K562 (cell line): ENCODE data around the gene PTBP3. TPM values are rescaled to one million over a fixed set of nuclear protein-coding genes. Genes with fewer than 3 reads are reported as not detected.

Experiments
- BACH1 ChIP-seq: fragments of 200-800 bp; sonication (Bioruptor generic); IDR thresholded peaks from 2 replicates; pipeline ENCODE4 v1.6.1; 2016; ENCODE audit warnings: missing genetic modification characterization, missing compliant biosample characterization
- ELF1 ChIP-seq: fragments of 200-800 bp; sonication (Bioruptor generic); IDR thresholded peaks from 2 replicates; pipeline ENCODE4 v1.6.1; 2016; ENCODE audit warnings: missing genetic modification characterization, missing compliant biosample characterization
- ELK3 ChIP-seq: fragments of 450-650 bp; formaldehyde crosslinking; IDR thresholded peaks from 2 replicates; pipeline ENCODE4 v1.4.0; 2020; ENCODE audit warnings: mild to moderate bottlenecking
- FOXJ3 ChIP-seq: sonication (generic); formaldehyde crosslinking; IDR thresholded peaks from 2 replicates; pipeline ENCODE4 v1.4.0; 2020; ENCODE audit warnings: mild to moderate bottlenecking, missing genetic modification reagents
- GTF2F1 ChIP-seq: IDR thresholded peaks from 2 replicates; pipeline ENCODE4 v1.6.1; 2011; ENCODE audit warnings: low read depth, low read length, improper control_type of control experiment
- GTF3C2 ChIP-seq: IDR thresholded peaks from 3 replicates; pipeline ENCODE4 v1.6.1; 2011; ENCODE audit warnings: borderline replicate concordance, mild to moderate bottlenecking, moderate library complexity; ENCODE audit not compliant: insufficient read length; ENCODE audit errors: extremely low read depth
- HLTF ChIP-seq: fragments of 450-650 bp; IDR thresholded peaks from 2 replicates; pipeline ENCODE4 v1.6.1; 2016
- KLF6 ChIP-seq: fragments of 250-450 bp; sonication (Bioruptor Pico); IDR thresholded peaks from 2 replicates; pipeline ENCODE4 v1.4.0; 2020; ENCODE audit warnings: mild to moderate bottlenecking, moderate library complexity, borderline replicate concordance
- LEF1 ChIP-seq: fragments of 450-650 bp; IDR thresholded peaks from 2 replicates; pipeline ENCODE4 v1.6.1; 2016; ENCODE audit warnings: mild to moderate bottlenecking
- MCM2 ChIP-seq: fragments of 450-650 bp; IDR thresholded peaks from 2 replicates; pipeline ENCODE4 v1.6.1; 2017; ENCODE audit warnings: low read depth, mild to moderate bottlenecking
- NFE2L1 ChIP-seq: fragments of 450-650 bp; IDR thresholded peaks from 2 replicates; pipeline ENCODE4 v1.6.1; 2016; ENCODE audit warnings: missing genetic modification characterization, low read depth, mild to moderate bottlenecking, missing compliant biosample characterization, moderate library complexity, borderline replicate concordance
- SETDB1 ChIP-seq: IDR thresholded peaks from one replicate; pipeline ENCODE4 v1.6.1; 2012; ENCODE audit warnings: low read length, control low read depth, inconsistent platforms
- SNRNP70 ChIP-seq: fragments of 200-400 bp; formaldehyde crosslinking; optimal IDR thresholded peaks from 2 replicates; pipeline ENCODE3; 2017; ENCODE audit warnings: low read depth, low read length
- SRSF9 ChIP-seq: fragments of 200-400 bp; formaldehyde crosslinking; IDR thresholded peaks from 2 replicates; pipeline ENCODE4 v1.6.1; 2017; ENCODE audit warnings: low read depth, low read length, borderline replicate concordance
- STAG1 ChIP-seq: sonication (generic); formaldehyde crosslinking; IDR thresholded peaks from 2 replicates; pipeline ENCODE4 v1.5.0; 2020; ENCODE audit warnings: missing genetic modification reagents, borderline replicate concordance
- TEAD2 ChIP-seq: fragments of 450-650 bp; IDR thresholded peaks from 2 replicates; pipeline ENCODE4 v1.6.1; 2016; ENCODE audit warnings: missing genetic modification characterization, control low read depth, missing compliant biosample characterization
- ZNF224 ChIP-seq: sonication (generic); formaldehyde crosslinking; IDR thresholded peaks from 2 replicates; pipeline ENCODE4 v1.8.0; 2022; ENCODE audit warnings: mild to moderate bottlenecking, missing genetic modification reagents
- ZNF609 ChIP-seq: sonication (generic); formaldehyde crosslinking; IDR thresholded peaks from 2 replicates; pipeline ENCODE4 v1.8.1; 2023; ENCODE audit warnings: missing genetic modification reagents, mild to moderate bottlenecking, borderline replicate concordance
- polyA plus RNA-seq, 8 experiments: library from polyadenylated mRNA; depleted of rRNA in 4 of 8; stranded (reverse) in 5 of 8; unstranded in 3 of 8; fragments of >200 nt; fragmentation: Nextera tagmentation in 2 of 8; fragmentation: Illumina TruSeq in 1 of 8; extraction: Ambion mirVana in 2 of 8; extraction: Trizol in 1 of 8; gene quantifications; 2 replicates each; pipeline versions ENCODE4 v1.2.1 to v1.2.3, GENCODE V29; 2011 to 2014; ENCODE audit warnings: inconsistent platforms in 1 of 8, missing spikeins in 1 of 8
- total RNA-seq, 7 experiments: library from RNA; depleted of rRNA in 6 of 7; stranded (reverse); fragments of >200 nt in 6 of 7; fragmentation: Illumina TruSeq in 2 of 7; extraction: Trizol in 2 of 7; gene quantifications; 2 replicates each; pipeline versions ENCODE4 v1.2.1 to v1.2.3, GENCODE V29; 2011 to 2021; ENCODE audit warnings: low replicate concordance in 1 of 7
- TF ChIP-seq, protein P1 (sequence below): IDR thresholded peaks from 2 replicates; pipeline ENCODE4 v1.6.1; 2012; ENCODE audit warnings: low read depth, low read length, improper control_type of control experiment, borderline replicate concordance

Gene PTBP3
- total and polyA plus RNA-seq, 9 of the 15 experiments (the other 6 are each of a cell fraction or from before 2014, with no cell fraction given), result 22.4 to 132 (median 68.0) TPM

DNA sequence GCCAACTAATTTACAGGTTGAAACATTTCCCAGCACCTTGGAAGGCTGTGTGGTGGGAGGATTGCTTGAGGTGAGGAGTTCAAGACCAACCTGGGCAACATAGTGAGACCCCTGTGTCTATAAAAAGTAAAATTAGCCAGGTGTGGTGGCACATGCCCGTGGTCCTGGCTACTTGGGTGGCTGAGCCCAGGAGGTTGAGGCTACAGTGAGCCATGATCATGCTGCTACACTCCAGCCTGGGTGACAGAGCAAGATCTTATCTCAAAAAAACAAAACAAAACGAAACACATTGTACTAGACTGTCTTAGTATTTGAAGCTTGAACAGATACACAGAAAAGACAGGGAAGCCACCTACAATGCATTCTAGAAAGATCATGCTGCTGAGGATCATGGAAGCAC, 43.7 kb upstream of the PTBP3 start (continued):
- TF ChIP-seq NFE2L1 (tag) (no peak; the same call in none of the 2 replicates), MCM2 (no peak), HLTF (no peak), GTF3C2 (no peak), SETDB1 (no peak), ELF1 (tag) (0 out of 2 replicates have a peak, but pooled peaks have one; percentile 38), TEAD2 (no peak; the same call in 1 of the 2 replicates), ZNF224 (no peak), STAG1 (CRISPR knock-in tag) (no peak), BACH1 (peak; percentile 63; the same call in 1 of the 2 replicates), FOXJ3 (CRISPR knock-in tag) (no peak), ELK3 (CRISPR knock-in tag) (no peak), LEF1 (peak; percentile 69), SNRNP70 (no peak), GTF2F1 (no peak), ZNF609 (no peak), KLF6 (no peak; the same call in 1 of the 2 replicates), SRSF9 (no peak)
- TF ChIP-seq, protein P1, sequence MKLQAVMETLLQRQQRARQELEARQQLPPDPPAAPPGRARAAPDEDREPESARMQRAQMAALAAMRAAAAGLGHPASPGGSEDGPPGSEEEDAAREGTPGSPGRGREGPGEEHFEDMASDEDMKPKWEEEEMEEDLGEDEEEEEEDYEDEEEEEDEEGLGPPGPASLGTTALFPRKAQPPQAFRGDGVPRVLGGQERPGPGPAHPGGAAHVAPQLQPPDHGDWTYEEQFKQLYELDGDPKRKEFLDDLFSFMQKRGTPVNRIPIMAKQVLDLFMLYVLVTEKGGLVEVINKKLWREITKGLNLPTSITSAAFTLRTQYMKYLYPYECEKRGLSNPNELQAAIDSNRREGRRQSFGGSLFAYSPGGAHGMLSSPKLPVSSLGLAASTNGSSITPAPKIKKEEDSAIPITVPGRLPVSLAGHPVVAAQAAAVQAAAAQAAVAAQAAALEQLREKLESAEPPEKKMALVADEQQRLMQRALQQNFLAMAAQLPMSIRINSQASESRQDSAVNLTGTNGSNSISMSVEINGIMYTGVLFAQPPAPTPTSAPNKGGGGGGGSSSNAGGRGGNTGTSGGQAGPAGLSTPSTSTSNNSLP, result no peak
